Smooth muscle cell of the pulmonary artery (primary cell): ENCODE data around the gene ATP1B1. TPM values are rescaled to one million over a fixed set of nuclear protein-coding genes. Genes with fewer than 3 reads are reported as not detected.

Experiments
- total RNA-seq: library from RNA; depleted of rRNA; stranded (reverse); fragments of >200 nt; gene quantifications from 2 replicates; pipeline ENCODE4 v1.2.3, GENCODE V29; 2014

The ATP1B1 gene
- total RNA-seq, result 9.2 and 17.0 TPM in 2 replicates

DNA sequence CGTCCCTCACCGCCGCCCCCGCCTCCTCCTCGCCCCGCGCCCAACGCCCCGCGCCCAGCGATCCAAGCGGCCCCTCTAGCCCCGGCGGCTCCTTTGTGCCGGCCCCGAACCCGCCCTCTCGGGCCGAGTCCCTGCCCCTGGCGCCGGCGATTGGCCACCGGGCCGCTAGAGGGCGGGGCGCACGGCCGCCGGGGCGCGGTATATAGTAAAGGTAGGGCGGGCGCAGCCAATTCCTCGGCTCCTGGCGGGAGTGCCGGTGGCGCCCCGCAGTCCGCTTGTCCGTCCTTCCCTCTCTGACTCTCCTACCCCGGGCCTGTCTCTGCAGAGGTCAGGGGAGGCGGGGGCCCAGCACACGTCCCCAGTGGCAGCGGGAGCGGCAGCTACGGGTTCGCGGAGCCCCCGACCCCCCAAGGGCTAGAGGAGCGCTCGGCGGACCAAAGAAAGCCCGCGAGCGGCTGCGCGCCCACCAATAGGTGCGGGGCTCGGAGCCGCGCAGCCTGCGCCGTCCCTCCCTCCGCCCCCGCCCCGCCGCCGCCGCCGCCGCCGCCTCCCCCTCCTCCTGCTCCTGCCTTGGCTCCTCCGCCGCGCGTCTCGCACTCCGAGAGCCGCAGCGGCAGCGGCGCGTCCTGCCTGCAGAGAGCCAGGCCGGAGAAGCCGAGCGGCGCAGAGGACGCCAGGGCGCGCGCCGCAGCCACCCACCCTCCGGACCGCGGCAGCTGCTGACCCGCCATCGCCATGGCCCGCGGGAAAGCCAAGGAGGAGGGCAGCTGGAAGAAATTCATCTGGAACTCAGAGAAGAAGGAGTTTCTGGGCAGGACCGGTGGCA is at the start of gene ATP1B1:
Gene ATP1B1 (plus strand): TSS at position 596 of the 826 bp plus-strand sequence. CDS start 140 bp downstream, at position 736.

